Measurements from ENCODE around the gene SLC15A5. TPM values are rescaled to one million over a fixed set of nuclear protein-coding genes. Genes with fewer than 3 reads are reported as not detected.

SLC15A5 gene, protein sequence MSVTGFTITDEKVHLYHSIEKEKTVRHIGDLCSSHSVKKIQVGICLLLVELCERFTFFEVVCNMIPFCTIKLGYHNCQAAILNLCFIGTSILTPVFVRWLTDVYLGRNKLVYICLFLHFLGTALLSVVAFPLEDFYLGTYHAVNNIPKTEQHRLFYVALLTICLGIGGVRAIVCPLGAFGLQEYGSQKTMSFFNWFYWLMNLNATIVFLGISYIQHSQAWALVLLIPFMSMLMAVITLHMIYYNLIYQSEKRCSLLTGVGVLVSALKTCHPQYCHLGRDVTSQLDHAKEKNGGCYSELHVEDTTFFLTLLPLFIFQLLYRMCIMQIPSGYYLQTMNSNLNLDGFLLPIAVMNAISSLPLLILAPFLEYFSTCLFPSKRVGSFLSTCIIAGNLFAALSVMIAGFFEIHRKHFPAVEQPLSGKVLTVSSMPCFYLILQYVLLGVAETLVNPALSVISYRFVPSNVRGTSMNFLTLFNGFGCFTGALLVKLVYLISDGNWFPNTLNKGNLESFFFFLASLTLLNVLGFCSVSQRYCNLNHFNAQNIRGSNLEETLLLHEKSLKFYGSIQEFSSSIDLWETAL
- not detected for total RNA-seq
- not detected for polyA plus RNA-seq

DNA sequence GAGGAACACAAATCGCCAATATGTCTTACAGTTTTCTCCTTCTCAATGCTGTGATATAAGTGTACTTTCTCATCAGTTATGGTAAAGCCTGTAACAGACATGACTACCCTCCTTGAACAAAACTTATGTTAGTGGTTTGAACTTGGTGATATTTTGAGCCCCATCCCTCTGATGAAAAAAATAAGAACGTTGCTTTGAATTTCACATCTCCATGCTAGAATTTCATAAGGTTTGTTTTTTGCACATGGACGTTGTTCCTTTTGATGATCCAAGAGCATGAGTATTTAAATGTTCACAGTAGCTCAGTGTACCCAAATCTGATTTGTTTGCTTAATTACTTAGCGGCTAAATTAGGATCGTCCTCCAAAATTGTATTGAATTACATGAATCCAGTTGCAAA lies at the start of gene SLC15A5:
Gene SLC15A5 (minus strand): TSS at position 101 of the 400 bp plus-strand sequence. CDS start 0 bp downstream, at position 101.
- no peaks in the 10 kb centered on the region for H3K36me3 ChIP-seq
- no peaks in the 10 kb centered on the region for H3K4me1 ChIP-seq
- FAIRE-seq (no peak), DNase-seq (no peak), ATAC-seq (no peak)
- H3K4me3 ChIP-seq = no peak within 1 kb of the TSS
- H3K27ac ChIP-seq = no peak within 1 kb of the TSS
- no peaks in the 10 kb centered on the region for H3K9me3 ChIP-seq
- intact Hi-C loops (cut with DNase I) = no loop called here
- no peaks in the 10 kb centered on the region for H3K27me3 ChIP-seq
- TF ChIP-seq, protein P1, sequence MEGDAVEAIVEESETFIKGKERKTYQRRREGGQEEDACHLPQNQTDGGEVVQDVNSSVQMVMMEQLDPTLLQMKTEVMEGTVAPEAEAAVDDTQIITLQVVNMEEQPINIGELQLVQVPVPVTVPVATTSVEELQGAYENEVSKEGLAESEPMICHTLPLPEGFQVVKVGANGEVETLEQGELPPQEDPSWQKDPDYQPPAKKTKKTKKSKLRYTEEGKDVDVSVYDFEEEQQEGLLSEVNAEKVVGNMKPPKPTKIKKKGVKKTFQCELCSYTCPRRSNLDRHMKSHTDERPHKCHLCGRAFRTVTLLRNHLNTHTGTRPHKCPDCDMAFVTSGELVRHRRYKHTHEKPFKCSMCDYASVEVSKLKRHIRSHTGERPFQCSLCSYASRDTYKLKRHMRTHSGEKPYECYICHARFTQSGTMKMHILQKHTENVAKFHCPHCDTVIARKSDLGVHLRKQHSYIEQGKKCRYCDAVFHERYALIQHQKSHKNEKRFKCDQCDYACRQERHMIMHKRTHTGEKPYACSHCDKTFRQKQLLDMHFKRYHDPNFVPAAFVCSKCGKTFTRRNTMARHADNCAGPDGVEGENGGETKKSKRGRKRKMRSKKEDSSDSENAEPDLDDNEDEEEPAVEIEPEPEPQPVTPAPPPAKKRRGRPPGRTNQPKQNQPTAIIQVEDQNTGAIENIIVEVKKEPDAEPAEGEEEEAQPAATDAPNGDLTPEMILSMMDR (IDR thresholded peaks at IDR 0.05) = no peak
- WGBS, 2 donors = 72 to 82% methylated on average over 5 of the region's 5 CpGs

DNA sequence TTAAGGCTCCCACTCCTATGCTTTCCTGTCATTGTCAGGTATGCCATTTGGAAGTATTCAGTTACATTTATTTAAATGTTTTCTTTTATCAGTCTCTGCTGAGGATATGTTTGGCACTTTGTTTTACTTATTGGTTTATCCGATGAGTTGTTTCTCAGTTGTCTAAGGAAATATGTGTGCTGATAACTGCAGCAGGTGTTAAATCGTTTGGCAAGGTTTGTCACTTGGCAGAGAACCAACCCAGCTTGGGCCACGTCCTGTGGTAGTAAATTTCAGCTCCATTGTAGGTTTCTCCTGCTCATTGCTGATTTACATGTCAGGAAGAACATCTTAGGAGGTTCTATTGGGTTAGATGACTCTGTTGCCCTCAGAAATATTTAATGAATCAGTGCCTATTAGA lies 47.9 kb upstream of the SLC15A5 start:
- H3K36me3 ChIP-seq = no peaks in the 10 kb centered on the region
- H3K27me3 ChIP-seq = no peaks in the 10 kb centered on the region
- 3 to 6% methylated on average over 3 of the region's 3 CpGs for WGBS, 2 donors
- DNase-seq (peak in 1 of 6 donors; percentile 25), FAIRE-seq (no peak), ATAC-seq (no peak)
- H3K27ac ChIP-seq = no peak overlapping the region
- TF ChIP-seq, protein P1 (IDR thresholded peaks at IDR 0.05) = no peak
- no peak overlapping the region for H3K4me3 ChIP-seq
- no peaks in the 10 kb centered on the region for H3K4me1 ChIP-seq
- no peaks in the 10 kb centered on the region for H3K9me3 ChIP-seq
- intact Hi-C loops (cut with DNase I) = no loop called here

DNA sequence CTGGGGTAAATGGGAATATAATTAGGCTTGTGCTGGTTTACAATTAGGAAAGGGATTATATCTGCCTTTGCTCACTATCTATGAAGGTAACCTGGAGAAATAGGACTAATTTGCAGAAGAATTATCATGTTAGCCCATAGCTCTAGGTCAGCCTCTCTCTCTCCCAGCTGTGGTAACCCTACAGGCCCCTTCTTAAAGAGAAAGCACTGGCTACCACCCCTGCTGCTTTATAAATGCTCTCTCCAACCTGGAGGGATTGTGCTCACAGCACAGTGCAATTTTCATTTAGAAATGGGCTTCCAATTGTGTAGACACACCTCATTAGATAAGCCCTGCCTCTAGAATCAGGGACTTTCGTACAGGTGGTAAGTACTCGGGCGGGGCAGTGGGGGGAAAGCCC lies 47.3 kb upstream of the SLC15A5 start:
- FAIRE-seq (no peak), DNase-seq (no peak), ATAC-seq (no peak)
- Histone ChIP-seq H3K27ac (no peak overlapping the region), H3K9me3 (no peaks in the 10 kb centered on the region), H3K36me3 (no peaks in the 10 kb centered on the region), H3K4me1 (no peaks in the 10 kb centered on the region), H3K27me3 (no peaks in the 10 kb centered on the region), H3K4me3 (no peak overlapping the region)
- intact Hi-C loops (cut with DNase I) = no loop called here
- TF ChIP-seq, protein P1 (IDR thresholded peaks at IDR 0.05) = no peak
- WGBS, 2 donors = 79 to 83% methylated on average over 3 of the region's 3 CpGs

DNA sequence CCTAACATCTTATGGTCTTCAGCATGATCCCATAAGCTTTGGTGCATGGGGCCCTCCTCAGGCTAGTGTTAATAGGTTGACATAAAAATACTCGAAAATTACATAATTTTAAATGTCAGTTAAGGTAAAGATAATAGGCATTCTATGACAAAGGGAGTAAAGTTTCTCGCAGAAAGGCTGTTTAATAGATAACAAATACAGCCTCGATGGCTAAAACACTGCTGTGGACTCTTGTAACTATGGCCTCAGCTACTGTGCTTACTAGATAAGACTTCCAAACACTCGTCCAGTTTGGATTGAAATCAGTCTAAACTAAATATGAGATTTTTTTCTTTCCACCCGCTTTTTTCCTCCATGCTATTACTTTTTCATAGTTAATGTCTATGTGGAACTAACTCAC lies 46.8 kb upstream of the SLC15A5 start:
- Histone ChIP-seq H3K27ac (no peak overlapping the region), H3K4me1 (no peaks in the 10 kb centered on the region), H3K27me3 (no peaks in the 10 kb centered on the region), H3K36me3 (no peaks in the 10 kb centered on the region), H3K4me3 (no peak overlapping the region), H3K9me3 (no peaks in the 10 kb centered on the region)
- TF ChIP-seq, protein P1 (IDR thresholded peaks at IDR 0.05) = no peak
- FAIRE-seq (no peak), ATAC-seq (no peak), DNase-seq (no peak)
- intact Hi-C loops (cut with DNase I) = no loop called here
- WGBS, 2 donors = 46 to 51% methylated on average over 5 of the region's 5 CpGs

DNA sequence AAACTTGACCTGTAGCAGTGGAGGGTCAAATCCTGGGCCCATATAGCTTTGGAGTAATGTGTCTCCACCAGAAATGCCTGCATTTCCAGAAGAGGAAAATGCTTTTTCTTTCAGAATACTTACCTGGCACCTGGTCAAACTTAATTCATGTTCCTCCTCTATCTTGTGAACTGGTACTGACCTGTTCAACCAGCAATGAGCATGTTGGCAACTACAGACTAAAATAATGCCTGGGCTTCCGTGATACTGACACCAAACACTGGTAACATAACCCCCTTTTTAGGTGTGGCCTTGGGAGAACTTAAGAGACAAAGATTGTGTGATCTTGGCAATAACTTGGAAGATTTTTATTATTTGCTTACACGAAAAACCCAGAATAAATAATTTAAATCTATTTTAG lies 46.2 kb upstream of the SLC15A5 start:
- Histone ChIP-seq H3K4me3 (no peak overlapping the region), H3K4me1 (no peaks in the 10 kb centered on the region), H3K36me3 (no peaks in the 10 kb centered on the region), H3K27ac (no peak overlapping the region), H3K9me3 (no peaks in the 10 kb centered on the region), H3K27me3 (no peaks in the 10 kb centered on the region)
- WGBS, 2 donors = 73 to 82% methylated on average over 2 of the region's 2 CpGs
- ATAC-seq (no peak), FAIRE-seq (no peak), DNase-seq (no peak)
- TF ChIP-seq, protein P1 (IDR thresholded peaks at IDR 0.05) = no peak
- intact Hi-C loops (cut with DNase I) = no loop called here
